Activated naive CD8-positive, alpha-beta T cell treated with anti-CD3 and anti-CD28 coated beads for 36 hours (primary cell): ENCODE measurements around the gene ZC3H7A. TPM values are rescaled to one million over a fixed set of nuclear protein-coding genes. Genes with fewer than 3 reads are reported as not detected.
"Not testable (repeated sequence)": the region's sequence is repeated elsewhere in the genome, so short reads cannot be mapped to it uniquely, and the experiment has no call there.

Experiments
- DNase-seq: peaks from one replicate; pipeline ENCODE4 v3.0.0; 2021
- H3K27ac Mint-ChIP-seq: one replicate; pipeline ENCODE4 v1.8.0; 2022; ENCODE audit warnings: mild to moderate bottlenecking, moderate library complexity, mixed read lengths
- H3K27me3 Mint-ChIP-seq: one replicate; pipeline ENCODE4 v1.8.0; 2022; ENCODE audit warnings: mild to moderate bottlenecking, mixed read lengths
- H3K36me3 Mint-ChIP-seq: one replicate; pipeline ENCODE4 v1.8.0; 2021; ENCODE audit warnings: mild to moderate bottlenecking, mixed read lengths
- H3K4me1 Mint-ChIP-seq: one replicate; pipeline ENCODE4 v1.8.0; 2021; ENCODE audit warnings: mixed read lengths
- H3K4me3 Mint-ChIP-seq: one replicate; pipeline ENCODE4 v1.8.0; 2022; ENCODE audit warnings: mild to moderate bottlenecking, moderate library complexity, mixed read lengths
- H3K9me3 Mint-ChIP-seq: one replicate; pipeline ENCODE4 v1.8.0; 2022; ENCODE audit warnings: mixed read lengths
- total RNA-seq, 2 experiments: library from RNA; stranded (reverse); gene quantifications; one replicate each; pipeline ENCODE4 v1.2.3, GENCODE V29; 2021

The ZC3H7A gene
- total RNA-seq, 2 experiments from 2014 or later = 54.1 to 57.9 TPM

DNA sequence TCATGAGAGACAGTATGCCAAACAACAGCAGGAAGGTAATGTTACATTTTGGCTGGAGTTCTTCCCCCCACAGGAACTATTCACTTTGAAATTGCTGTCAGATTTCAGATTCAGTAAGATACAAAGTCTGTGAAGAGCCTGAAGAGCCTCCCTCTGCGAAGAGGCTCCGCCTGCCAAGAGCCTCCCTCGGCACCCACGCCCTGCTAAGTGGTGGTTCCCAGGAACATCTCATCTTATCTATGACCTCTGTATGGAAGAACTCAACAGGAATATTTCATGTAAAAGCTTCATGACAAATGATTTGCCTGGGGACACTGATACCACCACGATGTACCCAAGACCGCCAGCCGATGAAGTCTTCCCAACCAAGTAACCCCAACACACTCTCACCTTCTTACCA, 3.2 kb downstream of the ZC3H7A start:
- Mint-ChIP-seq H3K27me3 (no peaks in the 10 kb centered on the region), H3K36me3 (peaks cover 38% of the 10 kb centered on the region), H3K27ac (peak overlapping the region; percentile 91), H3K9me3 (no peaks in the 10 kb centered on the region), H3K4me1 (peaks cover 67% of the 10 kb centered on the region), H3K4me3 (peak overlapping the region; percentile 59)
- no peak for DNase-seq

DNA sequence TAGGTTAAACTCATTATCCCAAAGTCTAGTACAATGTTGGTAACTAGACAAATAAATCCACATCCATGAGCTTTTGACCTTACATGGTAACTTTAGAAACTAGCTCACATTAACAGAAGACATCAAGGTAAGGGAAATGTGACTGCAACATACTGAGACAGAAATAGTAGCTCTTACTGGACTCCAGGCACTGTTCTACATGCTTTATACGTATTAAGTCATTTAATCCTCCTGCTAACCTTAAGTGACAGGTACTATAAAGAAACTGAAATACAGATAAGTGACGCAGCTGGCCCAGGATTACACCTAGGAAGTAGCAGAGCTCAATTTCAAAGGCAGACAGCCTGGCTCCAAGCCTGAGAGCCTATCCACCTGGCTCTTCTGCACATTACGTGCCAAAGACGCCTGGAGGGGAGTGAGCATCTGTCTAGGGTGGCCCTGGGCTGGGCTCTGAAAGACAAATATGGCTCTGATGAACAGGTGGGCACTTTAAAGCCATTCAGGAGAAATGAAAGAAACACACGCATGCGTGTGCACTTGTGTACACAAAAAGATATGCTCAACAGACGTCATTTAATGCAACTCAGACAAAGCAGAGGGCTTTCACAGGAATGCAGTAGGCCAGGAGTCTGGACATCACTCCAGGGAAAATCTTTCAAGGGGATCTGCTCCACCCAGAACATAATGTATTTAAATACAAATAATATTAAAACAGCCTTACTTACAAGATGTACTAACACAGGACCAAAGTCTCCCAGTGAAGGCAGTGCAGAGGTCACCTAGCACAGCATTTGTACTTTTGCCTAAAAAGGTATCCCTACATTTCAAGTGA, 4.4 kb downstream of the ZC3H7A start:
- peaks cover 65% of the 10 kb centered on the region for H3K4me1 Mint-ChIP-seq
- no peak overlapping the region for H3K4me3 Mint-ChIP-seq

GRCh38 chr16:11791144-11791828, 5.8 kb downstream of the ZC3H7A start:
- peaks cover 43% of the 10 kb centered on the region for H3K36me3 Mint-ChIP-seq

More for the DNA sequence above, 4.4 kb downstream of the ZC3H7A start:
- H3K27me3 Mint-ChIP-seq = no peaks in the 10 kb centered on the region
- H3K36me3 Mint-ChIP-seq = peaks cover 41% of the 10 kb centered on the region
- no peaks in the 10 kb centered on the region for H3K9me3 Mint-ChIP-seq
- no peak for DNase-seq
- peak overlapping the region; percentile 58 for H3K27ac Mint-ChIP-seq

GRCh38 chr16:11788914-11789313, 8.1 kb downstream of the ZC3H7A start:
- Mint-ChIP-seq H3K27ac (peak overlapping the region; percentile 36), H3K36me3 (peaks cover 24% of the 10 kb centered on the region), H3K27me3 (no peaks in the 10 kb centered on the region), H3K4me3 (no peak overlapping the region), H3K9me3 (no peaks in the 10 kb centered on the region), H3K4me1 (peaks cover 68% of the 10 kb centered on the region)
- DNase-seq = no peak

More at GRCh38 chr16:11791144-11791828, 5.8 kb downstream of the ZC3H7A start:
- H3K4me1 Mint-ChIP-seq = peaks cover 79% of the 10 kb centered on the region
- DNase-seq = no peak
- no peaks in the 10 kb centered on the region for H3K27me3 Mint-ChIP-seq
- peak overlapping the region; percentile 39 for H3K27ac Mint-ChIP-seq
- H3K9me3 Mint-ChIP-seq = no peaks in the 10 kb centered on the region
- no peak overlapping the region for H3K4me3 Mint-ChIP-seq

DNA sequence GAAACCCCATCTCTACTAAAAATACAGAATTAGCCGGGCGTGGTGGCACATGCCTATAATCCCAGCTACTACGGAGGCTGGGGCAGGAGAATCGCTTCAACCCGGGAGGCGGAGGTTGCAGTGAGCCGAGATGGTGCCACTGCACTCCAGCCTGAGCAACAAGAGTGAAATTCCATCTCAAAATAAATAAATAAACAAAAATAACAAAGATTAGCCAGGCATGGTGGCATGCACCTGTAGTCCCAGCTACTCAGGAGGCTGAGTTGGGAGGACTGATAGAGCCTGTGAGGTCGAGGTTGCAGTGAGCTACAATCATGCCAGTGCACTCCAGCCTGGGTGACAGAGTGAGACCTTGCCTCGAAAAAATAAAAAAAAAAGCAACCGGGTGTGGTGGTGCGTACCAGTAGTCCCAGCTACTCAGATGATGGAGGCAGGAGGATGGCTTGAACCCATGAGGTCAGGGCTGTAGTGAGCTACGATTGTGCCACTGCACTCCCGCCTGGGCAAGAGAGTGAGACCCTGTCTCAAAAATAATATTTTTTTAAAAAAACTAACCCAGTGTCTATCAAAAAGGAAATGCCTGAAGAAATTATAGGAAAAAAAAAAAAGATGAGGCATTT, 12.0 kb downstream of the ZC3H7A start:
- not testable (repeated sequence) for H3K9me3 Mint-ChIP-seq, H3K4me3 Mint-ChIP-seq, H3K27me3 Mint-ChIP-seq, DNase-seq
- H3K27ac Mint-ChIP-seq = peak overlapping the region; percentile 90
- peaks cover 66% of the 10 kb centered on the region for H3K4me1 Mint-ChIP-seq
- peaks cover 30% of the 10 kb centered on the region for H3K36me3 Mint-ChIP-seq

GRCh38 chr16:11784381-11784780, 12.7 kb downstream of the ZC3H7A start:
- not testable (repeated sequence) for H3K9me3 Mint-ChIP-seq, DNase-seq, H3K27me3 Mint-ChIP-seq
- Mint-ChIP-seq H3K36me3 (peaks cover 31% of the 10 kb centered on the region), H3K27ac (peak overlapping the region; percentile 90), H3K4me3 (peak overlapping the region; percentile 32), H3K4me1 (peaks cover 65% of the 10 kb centered on the region)

- H3K27me3 Mint-ChIP-seq = no peaks in the 10 kb centered on the region
- peak overlapping the region; percentile 97 for H3K27ac Mint-ChIP-seq
- H3K36me3 Mint-ChIP-seq = peaks cover 31% of the 10 kb centered on the region
- H3K9me3 Mint-ChIP-seq = no peaks in the 10 kb centered on the region
- DNase-seq = no peak
- peak overlapping the region; percentile 74 for H3K4me3 Mint-ChIP-seq
- H3K4me1 Mint-ChIP-seq = peaks cover 64% of the 10 kb centered on the region
Measured at GRCh38 chr16:11784038-11784369, 13.1 kb downstream of the ZC3H7A start.

- Mint-ChIP-seq H3K4me3 (peak overlapping the region; percentile 74), H3K27ac (peak overlapping the region; percentile 97), H3K36me3 (peaks cover 27% of the 10 kb centered on the region), H3K4me1 (peaks cover 60% of the 10 kb centered on the region), H3K9me3 (no peaks in the 10 kb centered on the region), H3K27me3 (no peaks in the 10 kb centered on the region)
- DNase-seq = peak; percentile 56
Measured at GRCh38 chr16:11783319-11784037, 13.6 kb downstream of the ZC3H7A start.

DNA sequence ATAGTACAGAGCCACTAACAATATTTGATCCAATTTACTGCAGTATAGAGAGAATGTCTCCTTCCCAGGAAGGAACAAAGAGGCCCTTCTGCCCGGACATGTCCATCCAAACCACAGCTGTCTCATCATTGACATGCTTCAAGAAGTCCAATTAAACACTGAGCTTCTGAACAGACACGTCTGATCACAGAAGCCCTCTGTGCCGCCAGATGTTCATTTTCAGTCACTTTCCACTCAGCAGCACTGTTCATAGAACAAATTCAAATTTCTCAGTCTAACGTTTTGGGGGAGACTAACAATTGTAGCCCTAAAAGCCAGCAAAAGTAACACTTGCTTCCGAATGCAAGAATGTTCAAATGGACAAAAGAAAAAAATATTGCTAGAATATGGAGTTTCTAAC, 15.3 kb downstream of the ZC3H7A start:
- DNase-seq = no peak
- no peaks in the 10 kb centered on the region for H3K27me3 Mint-ChIP-seq
- peak overlapping the region; percentile 47 for H3K4me3 Mint-ChIP-seq
- peaks cover 45% of the 10 kb centered on the region for H3K4me1 Mint-ChIP-seq
- peak overlapping the region; percentile 97 for H3K27ac Mint-ChIP-seq
- no peaks in the 10 kb centered on the region for H3K9me3 Mint-ChIP-seq
- peaks cover 23% of the 10 kb centered on the region for H3K36me3 Mint-ChIP-seq

- Mint-ChIP-seq H3K9me3 (no peaks in the 10 kb centered on the region), H3K27ac (peak overlapping the region; percentile 71), H3K36me3 (peaks cover 21% of the 10 kb centered on the region), H3K4me1 (peaks cover 39% of the 10 kb centered on the region), H3K27me3 (no peaks in the 10 kb centered on the region), H3K4me3 (no peak overlapping the region)
- no peak for DNase-seq
Measured at GRCh38 chr16:11780991-11781680, 15.9 kb downstream of the ZC3H7A start.

DNA sequence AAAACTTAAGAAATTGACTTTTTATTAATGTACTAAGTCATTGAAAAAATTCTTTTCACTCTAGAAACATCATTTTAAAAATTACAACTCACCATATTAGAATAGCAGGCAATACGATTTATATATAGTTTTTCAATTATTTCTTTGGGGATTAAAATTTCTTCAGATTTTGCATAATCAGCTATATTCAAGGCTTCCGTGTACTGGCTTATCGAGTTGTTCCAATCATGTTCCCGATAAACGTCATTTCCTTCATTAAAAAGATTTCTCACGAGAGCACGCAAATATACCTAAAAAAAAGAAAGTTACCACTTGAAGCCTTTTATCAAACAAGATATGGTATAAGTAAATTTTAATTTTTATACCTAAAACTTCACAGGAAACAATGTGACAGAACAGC, 18.0 kb downstream of the ZC3H7A start:
- Mint-ChIP-seq H3K4me3 (no peak overlapping the region), H3K4me1 (peaks cover 33% of the 10 kb centered on the region), H3K27ac (no peak overlapping the region), H3K9me3 (no peaks in the 10 kb centered on the region), H3K36me3 (peaks cover 19% of the 10 kb centered on the region), H3K27me3 (no peaks in the 10 kb centered on the region)
- no peak for DNase-seq

DNA sequence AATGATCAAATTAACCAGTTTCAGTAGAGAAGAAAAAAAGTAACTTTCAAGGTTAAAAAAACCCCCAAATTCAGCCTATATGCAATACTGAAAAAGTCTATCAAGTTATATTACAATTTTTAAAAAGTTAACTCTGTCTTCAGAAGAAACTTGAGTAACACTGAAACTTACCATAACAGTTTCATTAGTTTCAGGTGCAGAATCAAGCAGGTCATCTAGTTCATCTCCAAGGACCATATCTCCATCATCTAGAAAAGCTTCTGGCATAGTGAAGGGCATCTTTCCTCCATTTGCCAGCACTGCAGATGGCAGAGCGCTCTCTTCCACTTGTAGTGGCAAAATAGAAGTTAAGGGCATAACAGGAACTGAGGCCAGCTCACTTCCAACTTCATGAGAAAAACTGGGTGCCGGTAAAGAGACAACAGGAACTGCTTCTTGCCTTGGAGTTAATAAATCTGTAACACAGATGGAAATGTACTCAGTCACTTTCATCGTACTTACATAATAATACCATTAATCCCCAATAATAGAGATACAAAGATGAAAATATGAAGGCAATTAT, 22.9 kb downstream of the ZC3H7A start:
- no peak for DNase-seq
- H3K4me1 Mint-ChIP-seq = peaks cover 12% of the 10 kb centered on the region
- H3K27ac Mint-ChIP-seq = peak overlapping the region; percentile 70
- H3K4me3 Mint-ChIP-seq = no peak overlapping the region
- no peaks in the 10 kb centered on the region for H3K9me3 Mint-ChIP-seq
- peaks cover 15% of the 10 kb centered on the region for H3K36me3 Mint-ChIP-seq
- H3K27me3 Mint-ChIP-seq = no peaks in the 10 kb centered on the region

- H3K4me3 Mint-ChIP-seq = no peak overlapping the region
- H3K27me3 Mint-ChIP-seq = no peaks in the 10 kb centered on the region
- H3K27ac Mint-ChIP-seq = peak overlapping the region; percentile 74
- no peak for DNase-seq
- H3K36me3 Mint-ChIP-seq = peaks cover 31% of the 10 kb centered on the region
- peaks cover 14% of the 10 kb centered on the region for H3K4me1 Mint-ChIP-seq
- no peaks in the 10 kb centered on the region for H3K9me3 Mint-ChIP-seq
Measured at GRCh38 chr16:11768849-11769248, 28.2 kb downstream of the ZC3H7A start.

DNA sequence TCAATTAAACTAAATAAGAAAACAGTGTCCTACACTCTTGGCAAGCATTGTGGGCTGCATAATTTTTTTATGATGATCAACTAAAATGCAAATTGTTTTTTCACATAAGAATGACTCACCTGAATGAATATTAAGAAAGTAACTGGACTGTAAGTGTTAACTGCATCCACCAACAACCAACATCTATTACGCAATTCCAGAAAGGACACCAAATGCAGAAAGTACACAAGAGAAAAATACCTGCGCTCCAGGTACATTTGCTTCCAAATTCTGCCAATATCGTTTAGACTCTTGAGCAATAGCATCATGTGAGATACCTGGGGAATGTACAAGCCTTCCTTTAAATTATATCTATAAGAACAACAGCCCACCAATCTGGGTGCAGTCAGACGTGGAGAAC, 34.6 kb downstream of the ZC3H7A start:
- Mint-ChIP-seq H3K9me3 (no peaks in the 10 kb centered on the region), H3K36me3 (peaks cover 30% of the 10 kb centered on the region), H3K4me3 (no peak overlapping the region), H3K27ac (no peak overlapping the region), H3K27me3 (no peaks in the 10 kb centered on the region), H3K4me1 (no peaks in the 10 kb centered on the region)
- DNase-seq = no peak
